Measurements from ENCODE around the gene MYCN.
"Not testable (repeated sequence)": the region's sequence is repeated elsewhere in the genome, so short reads cannot be mapped to it uniquely, and the experiment has no call there.

The MYCN gene

GRCh38 chr2:15942711-15943345 lies 2.5 kb downstream of the MYCN start:
- no peak for DNase-seq (ENCODE audit: low read depth in 2 of 2, low spot score in 1 of 2)

DNA sequence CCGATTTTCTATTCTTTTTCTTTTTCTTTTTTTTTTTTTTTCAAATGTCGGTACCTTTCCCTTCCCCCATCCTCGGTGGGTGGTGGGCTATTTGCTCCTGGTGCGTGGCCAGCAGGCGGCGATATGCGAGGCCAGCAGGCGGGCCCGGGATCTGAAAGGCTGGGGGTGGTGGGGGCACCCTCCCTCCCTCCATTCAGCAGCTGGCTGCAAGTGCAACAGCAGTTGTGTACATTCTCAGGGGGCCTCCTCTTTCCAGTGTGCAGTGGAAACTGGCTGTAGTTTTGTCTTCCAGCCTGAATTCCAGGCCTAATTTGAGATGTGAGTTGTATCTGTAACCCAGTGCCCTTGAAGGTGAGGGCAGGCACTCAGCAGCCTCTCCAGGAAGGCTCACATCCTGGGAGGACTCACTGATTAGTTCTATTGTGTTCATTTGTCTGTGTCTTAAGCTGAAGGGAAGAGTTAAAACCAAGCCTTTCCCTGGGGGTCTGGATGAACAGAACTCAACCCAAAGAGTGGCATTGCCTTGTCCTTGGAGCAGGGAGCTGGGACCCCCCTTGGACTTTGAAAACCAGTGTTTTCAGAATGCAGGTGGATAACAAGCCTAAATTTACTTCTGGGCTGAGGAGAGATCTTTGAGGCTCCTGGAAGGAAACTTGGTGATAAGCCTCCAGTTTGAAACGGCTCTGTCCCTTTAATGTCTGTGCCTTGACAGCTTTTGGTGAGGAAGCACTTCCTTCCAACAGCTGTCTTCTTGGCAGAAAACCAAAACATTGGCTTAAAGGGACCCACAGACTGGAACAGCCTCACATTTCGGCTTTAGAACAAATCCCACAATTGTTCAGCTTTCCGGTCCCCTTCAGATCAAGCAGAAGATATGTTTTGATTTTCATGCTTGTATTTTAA lies 3.3 kb downstream of the MYCN start:
- DNase-seq (ENCODE audit: low read depth in 2 of 2, low spot score in 1 of 2): no peak

GRCh38 chr2:15944325-15945017 lies 4.1 kb downstream of the MYCN start:
- DNase-seq (ENCODE audit: low read depth in 2 of 2, low spot score in 1 of 2): no peak

DNA sequence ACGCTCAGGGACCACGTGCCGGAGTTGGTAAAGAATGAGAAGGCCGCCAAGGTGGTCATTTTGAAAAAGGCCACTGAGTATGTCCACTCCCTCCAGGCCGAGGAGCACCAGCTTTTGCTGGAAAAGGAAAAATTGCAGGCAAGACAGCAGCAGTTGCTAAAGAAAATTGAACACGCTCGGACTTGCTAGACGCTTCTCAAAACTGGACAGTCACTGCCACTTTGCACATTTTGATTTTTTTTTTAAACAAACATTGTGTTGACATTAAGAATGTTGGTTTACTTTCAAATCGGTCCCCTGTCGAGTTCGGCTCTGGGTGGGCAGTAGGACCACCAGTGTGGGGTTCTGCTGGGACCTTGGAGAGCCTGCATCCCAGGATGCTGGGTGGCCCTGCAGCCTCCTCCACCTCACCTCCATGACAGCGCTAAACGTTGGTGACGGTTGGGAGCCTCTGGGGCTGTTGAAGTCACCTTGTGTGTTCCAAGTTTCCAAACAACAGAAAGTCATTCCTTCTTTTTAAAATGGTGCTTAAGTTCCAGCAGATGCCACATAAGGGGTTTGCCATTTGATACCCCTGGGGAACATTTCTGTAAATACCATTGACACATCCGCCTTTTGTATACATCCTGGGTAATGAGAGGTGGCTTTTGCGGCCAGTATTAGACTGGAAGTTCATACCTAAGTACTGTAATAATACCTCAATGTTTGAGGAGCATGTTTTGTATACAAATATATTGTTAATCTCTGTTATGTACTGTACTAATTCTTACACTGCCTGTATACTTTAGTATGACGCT lies 5.8 kb downstream of the MYCN start:
- no peak for DNase-seq (ENCODE audit: low read depth in 2 of 2, low spot score in 1 of 2)

GRCh38 chr2:15946983-15947382 lies 6.6 kb downstream of the MYCN start:
- DNase-seq (ENCODE audit: low read depth in 2 of 2, low spot score in 1 of 2): no peak

- DNase-seq (ENCODE audit: low read depth in 2 of 2, low spot score in 1 of 2): no peak
Measured at GRCh38 chr2:15947431-15947830, 7.1 kb downstream of the MYCN start.

DNA sequence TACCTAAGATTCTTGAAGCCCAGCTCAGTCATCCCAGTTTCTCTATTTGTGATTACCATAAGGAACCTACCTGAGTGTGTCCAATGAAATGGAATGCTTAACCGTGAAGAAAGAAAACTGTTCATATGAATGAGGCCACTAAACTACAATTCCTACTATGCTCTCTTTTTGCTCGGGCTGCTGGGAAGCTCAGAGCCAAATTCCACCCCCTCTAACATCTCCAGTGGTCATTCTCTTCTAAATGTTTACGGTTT lies 8.3 kb downstream of the MYCN start:
- no peak for DNase-seq (ENCODE audit: low read depth in 2 of 2, low spot score in 1 of 2)

- no peak for DNase-seq (ENCODE audit: low read depth in 2 of 2, low spot score in 1 of 2)
Measured at GRCh38 chr2:15949126-15949525, 8.8 kb downstream of the MYCN start.

GRCh38 chr2:15949551-15949950 lies 9.2 kb downstream of the MYCN start:
- DNase-seq (ENCODE audit: low read depth in 2 of 2, low spot score in 1 of 2): no peak

GRCh38 chr2:15950088-15950952 lies 10.0 kb downstream of the MYCN start:
- DNase-seq (ENCODE audit: low read depth in 2 of 2, low spot score in 1 of 2): no peak

- not testable (repeated sequence) for DNase-seq (ENCODE audit: low read depth in 2 of 2, low spot score in 1 of 2)
Measured at GRCh38 chr2:15951936-15952335, 11.6 kb downstream of the MYCN start.

DNA sequence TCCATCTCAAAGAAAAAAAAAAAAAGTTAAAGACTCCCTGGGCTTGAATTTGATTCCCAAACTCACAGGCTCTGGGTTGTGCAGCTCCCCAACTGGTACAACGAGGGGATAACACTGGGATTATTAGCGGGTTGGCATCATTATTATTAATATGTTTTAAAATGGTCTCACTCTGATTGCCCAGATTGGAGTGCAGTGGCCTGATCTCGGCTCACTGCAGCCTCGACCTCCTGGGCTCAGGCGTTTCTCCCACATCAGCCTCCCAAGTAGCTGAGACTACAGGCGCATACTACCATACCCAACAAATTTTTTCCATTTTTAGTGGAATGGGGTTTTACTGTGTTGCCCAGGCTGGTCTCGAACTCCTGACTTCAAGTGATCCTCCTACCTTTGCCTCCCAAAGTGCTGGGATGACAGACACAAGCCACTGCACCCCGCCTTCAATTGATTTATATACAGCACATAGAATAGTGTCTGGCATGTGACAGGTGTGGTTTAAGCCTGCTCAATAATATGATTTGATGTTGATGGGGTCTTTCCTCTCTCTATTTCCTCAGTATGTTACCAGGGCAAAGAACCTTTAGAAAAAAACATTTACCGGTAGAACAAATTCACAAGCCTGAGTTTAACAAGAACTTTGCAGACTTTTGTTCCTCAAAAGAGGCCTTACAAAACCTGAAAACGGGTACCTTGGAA lies 12.2 kb downstream of the MYCN start:
- no peak for DNase-seq (ENCODE audit: low read depth in 2 of 2, low spot score in 1 of 2)

GRCh38 chr2:15953147-15953630 lies 12.8 kb downstream of the MYCN start:
- DNase-seq (ENCODE audit: low read depth in 2 of 2, low spot score in 1 of 2): no peak

DNA sequence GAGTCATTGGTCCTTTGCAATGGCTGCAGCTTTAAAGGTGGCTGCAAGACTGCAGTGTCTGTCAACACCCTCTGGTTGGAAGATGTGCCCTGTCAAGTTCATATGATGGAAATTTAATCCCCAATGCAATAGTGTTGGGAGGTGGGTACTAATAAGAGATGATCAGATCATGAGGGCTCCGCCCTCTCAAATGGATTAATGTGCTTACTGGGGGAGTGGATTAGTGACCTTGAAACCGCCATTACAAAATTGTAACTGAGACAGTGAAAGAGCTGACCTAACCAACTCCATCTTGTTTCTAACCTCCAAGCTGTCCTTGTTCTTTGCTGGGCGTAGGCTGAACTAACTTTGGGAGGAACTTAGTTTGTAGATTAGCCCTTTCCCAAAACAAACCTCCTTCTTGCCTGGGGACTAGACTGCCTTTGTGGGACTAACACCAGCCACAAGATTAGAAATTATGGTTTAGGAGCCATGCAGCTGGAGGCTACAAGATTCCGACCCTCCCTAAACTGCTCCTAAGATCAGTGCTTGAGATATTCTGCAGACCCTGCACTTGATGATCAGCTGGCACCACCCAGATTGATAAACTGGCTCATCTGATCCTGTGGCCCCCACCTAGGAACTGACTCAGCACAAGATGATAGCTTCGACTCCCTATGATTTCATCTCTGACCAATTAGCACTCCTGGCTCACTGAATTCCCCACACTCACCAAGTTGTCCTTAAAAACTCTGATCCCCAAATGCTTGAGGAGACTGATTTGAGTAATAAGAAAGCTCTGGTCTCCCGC lies 13.7 kb downstream of the MYCN start:
- DNase-seq (ENCODE audit: low read depth in 2 of 2, low spot score in 1 of 2): no peak

GRCh38 chr2:15954761-15955160 lies 14.4 kb downstream of the MYCN start:
- no peak for DNase-seq (ENCODE audit: low read depth in 2 of 2, low spot score in 1 of 2)

DNA sequence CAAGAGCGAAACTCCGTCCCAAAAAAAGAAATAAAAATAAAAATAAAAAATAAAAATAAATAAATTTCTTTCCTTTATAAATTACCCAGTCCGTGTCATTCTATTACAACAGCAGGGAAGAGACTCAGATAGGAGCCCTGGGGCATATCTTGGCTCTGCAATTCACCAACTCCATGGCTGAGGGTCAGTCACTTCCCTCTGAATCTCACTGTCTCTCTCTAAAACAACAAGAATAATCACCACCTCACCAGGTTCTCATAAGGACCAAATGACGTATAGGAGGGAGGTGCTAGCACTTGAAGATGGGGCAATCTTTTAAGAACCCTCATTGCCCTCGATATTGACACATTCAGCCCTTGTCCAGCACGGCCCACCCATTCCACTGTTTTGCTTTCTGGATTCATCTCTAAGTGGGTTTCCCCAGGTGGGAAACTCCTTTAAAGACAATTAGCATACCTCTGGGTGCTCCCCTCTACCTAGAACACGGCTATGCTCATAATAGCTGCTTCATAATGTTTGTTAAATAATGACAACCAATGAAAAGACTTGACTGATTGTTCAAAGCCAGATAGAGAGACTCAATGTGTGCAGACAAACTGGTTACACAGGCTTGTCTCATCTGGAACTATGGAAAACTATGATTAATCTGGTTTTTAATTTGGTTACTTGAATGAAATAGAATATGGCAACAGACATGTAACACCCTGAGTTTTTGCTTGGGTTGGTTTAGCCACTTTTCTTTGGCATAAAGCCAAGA lies 15.1 kb downstream of the MYCN start:
- no peak for DNase-seq (ENCODE audit: low read depth in 2 of 2, low spot score in 1 of 2)

- DNase-seq (ENCODE audit: low read depth in 2 of 2, low spot score in 1 of 2): no peak
Measured at GRCh38 chr2:15956230-15956629, 15.9 kb downstream of the MYCN start.
